ENCODE data around the gene PTTG1IP2. TPM values are rescaled to one million over a fixed set of nuclear protein-coding genes. Genes with fewer than 3 reads are reported as not detected.
"Not testable (repeated sequence)": the region's sequence is repeated elsewhere in the genome, so short reads cannot be mapped to it uniquely, and the experiment has no call there.

PTTG1IP2 gene
- total RNA-seq, 1 donor from 2014 or later = not detected

DNA sequence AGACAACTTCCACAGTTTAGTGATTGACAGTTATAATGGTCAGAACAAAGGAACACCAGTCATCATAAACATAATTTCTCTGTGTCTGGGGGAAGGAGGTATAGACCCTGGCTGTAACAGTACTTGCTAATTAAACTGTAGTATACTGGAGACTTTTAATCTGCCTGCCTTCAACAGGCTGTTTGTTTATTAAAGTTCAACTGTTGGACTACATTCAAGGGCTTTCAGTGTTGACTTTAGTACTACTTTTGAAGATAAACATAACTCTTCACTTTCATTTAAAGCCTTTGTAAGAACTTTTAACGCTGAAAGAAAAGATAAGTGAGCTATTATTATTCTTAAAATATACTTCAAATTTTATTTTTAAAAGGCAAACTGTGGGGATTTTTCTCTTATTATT is 15.5 kb upstream of the PTTG1IP2 start:
- TF ChIP-seq, protein P1, sequence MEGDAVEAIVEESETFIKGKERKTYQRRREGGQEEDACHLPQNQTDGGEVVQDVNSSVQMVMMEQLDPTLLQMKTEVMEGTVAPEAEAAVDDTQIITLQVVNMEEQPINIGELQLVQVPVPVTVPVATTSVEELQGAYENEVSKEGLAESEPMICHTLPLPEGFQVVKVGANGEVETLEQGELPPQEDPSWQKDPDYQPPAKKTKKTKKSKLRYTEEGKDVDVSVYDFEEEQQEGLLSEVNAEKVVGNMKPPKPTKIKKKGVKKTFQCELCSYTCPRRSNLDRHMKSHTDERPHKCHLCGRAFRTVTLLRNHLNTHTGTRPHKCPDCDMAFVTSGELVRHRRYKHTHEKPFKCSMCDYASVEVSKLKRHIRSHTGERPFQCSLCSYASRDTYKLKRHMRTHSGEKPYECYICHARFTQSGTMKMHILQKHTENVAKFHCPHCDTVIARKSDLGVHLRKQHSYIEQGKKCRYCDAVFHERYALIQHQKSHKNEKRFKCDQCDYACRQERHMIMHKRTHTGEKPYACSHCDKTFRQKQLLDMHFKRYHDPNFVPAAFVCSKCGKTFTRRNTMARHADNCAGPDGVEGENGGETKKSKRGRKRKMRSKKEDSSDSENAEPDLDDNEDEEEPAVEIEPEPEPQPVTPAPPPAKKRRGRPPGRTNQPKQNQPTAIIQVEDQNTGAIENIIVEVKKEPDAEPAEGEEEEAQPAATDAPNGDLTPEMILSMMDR (IDR thresholded peaks at IDR 0.05; ENCODE audit: insufficient read depth, low read length, poor library complexity, severe bottlenecking) = no peak
- DNase-seq (ENCODE audit: low read depth) = no peak
- no peaks in the 10 kb centered on the region for H3K27me3 ChIP-seq (ENCODE audit: control insufficient read depth, insufficient read depth, low read length)
- no peaks in the 10 kb centered on the region for H3K36me3 ChIP-seq (ENCODE audit: control insufficient read depth, insufficient read depth, low read length)
- no peak overlapping the region for H3K4me3 ChIP-seq (ENCODE audit: low read depth, low read length)

DNA sequence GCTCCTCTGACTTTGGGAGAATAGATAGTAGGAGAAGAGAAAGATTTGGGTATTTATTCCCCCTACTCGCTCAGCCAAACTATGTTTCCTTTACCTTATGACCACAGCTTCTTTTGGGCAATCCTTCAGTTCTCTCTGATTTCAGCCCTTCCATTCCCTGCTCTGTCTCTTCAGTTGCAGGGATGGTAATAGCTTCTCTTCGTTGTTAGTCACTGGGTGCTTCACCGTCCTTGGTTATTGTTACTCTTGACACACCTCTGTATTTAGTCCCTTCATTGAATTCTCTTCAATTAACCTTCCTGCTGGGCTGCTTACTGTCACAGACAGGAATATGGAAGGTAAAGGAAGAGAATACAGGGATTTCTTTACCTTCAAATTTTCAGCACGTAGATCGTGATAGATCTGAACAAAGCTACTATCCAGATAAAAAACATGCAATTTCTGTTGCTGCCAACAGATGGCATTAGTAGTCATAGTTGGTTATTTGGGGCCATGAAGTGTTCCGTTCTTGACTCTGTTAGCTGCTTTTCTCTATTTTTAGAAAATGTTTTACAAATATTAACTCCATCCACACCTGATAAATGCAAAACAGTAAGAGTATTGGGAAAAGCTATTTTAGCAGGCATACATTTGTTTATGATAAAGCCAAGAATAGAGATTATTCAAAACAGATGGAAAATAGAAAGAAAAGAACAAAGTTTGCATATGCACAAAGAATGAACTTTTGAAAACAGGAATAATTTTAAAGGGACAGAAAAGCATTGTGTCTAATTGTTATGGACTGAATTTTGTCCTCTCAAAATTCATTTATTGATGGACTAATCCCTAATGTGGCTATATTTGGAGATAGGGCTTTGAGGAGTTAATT is 14.0 kb upstream of the PTTG1IP2 start:
- peak; percentile 9 for DNase-seq (ENCODE audit: low read depth)
- Histone ChIP-seq H3K36me3 (ENCODE audit: control insufficient read depth, insufficient read depth, low read length) (no peaks in the 10 kb centered on the region), H3K27me3 (ENCODE audit: control insufficient read depth, insufficient read depth, low read length) (no peaks in the 10 kb centered on the region), H3K4me3 (ENCODE audit: low read depth, low read length) (peak overlapping the region; percentile 16)
- TF ChIP-seq, protein P1 (IDR thresholded peaks at IDR 0.05; ENCODE audit: insufficient read depth, low read length, poor library complexity, severe bottlenecking) = peak; percentile 76

DNA sequence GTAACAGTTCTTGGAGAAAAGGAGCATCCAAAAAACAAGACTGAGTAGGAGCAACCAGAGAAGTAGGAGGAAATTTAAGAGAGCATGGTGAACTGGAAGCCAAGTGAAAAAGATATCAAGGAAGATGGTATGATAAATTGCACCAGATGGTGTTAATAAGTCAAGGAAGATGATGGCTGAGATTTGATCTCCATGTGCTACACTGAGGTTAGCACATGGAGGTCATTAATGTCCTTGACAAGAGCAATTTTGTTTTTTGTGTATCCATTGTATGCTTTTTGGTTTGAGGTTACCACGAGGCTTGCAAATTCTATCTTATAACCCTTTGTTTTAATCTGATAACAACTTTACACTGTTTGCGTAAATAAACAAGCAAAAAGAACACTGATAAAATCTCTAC is 11.3 kb upstream of the PTTG1IP2 start:
- no peaks in the 10 kb centered on the region for H3K36me3 ChIP-seq (ENCODE audit: control insufficient read depth, insufficient read depth, low read length)
- TF ChIP-seq, protein P1 (IDR thresholded peaks at IDR 0.05; ENCODE audit: insufficient read depth, low read length, poor library complexity, severe bottlenecking) = no peak
- H3K27me3 ChIP-seq (ENCODE audit: control insufficient read depth, insufficient read depth, low read length) = no peaks in the 10 kb centered on the region
- no peak for DNase-seq (ENCODE audit: low read depth)
- H3K4me3 ChIP-seq (ENCODE audit: low read depth, low read length) = no peak overlapping the region

DNA sequence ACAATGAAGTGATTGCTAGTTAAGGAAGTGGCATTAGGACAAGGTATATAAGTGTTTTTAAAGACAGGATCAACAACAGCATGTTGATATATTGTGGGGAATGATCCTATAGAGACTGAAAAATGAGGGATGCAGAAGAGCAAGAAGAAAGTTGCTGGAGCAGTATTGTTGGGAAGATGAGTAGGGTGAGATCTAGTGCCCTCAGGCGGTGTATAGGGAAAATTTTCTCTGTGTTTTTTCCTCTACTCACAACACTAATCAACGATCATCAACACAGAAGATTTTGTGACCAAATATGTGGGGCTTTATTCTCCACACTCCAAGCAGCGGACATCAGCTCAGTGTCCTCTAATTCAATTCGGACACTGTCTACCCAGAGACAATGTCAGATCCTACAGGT is 9.6 kb upstream of the PTTG1IP2 start:
- Histone ChIP-seq H3K27me3 (ENCODE audit: control insufficient read depth, insufficient read depth, low read length) (no peaks in the 10 kb centered on the region), H3K4me3 (ENCODE audit: low read depth, low read length) (no peak overlapping the region), H3K36me3 (ENCODE audit: control insufficient read depth, insufficient read depth, low read length) (no peaks in the 10 kb centered on the region)
- DNase-seq (ENCODE audit: low read depth) = no peak
- TF ChIP-seq, protein P1 (IDR thresholded peaks at IDR 0.05; ENCODE audit: insufficient read depth, low read length, poor library complexity, severe bottlenecking) = no peak

DNA sequence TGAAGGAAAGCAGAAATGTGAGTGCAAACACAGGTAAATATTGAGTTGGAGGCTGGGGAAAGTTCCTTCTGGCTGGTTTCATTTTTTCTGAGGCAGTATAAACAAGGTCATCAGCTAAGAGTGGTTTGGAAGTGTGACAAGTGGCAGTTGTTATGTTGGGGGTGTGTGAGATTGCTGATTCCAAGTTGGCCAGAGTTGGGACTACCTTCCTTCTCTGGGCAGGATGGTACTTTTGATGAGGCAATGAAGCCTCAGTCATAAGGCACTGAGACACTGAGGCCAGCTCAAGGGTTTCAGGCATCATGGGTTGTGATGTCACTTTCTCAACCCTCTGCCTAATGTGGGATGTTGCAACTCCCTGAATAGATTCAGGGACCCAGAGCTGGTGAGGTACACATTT is 8.2 kb upstream of the PTTG1IP2 start:
- Histone ChIP-seq H3K4me3 (ENCODE audit: low read depth, low read length) (no peak overlapping the region), H3K27me3 (ENCODE audit: control insufficient read depth, insufficient read depth, low read length) (no peaks in the 10 kb centered on the region), H3K36me3 (ENCODE audit: control insufficient read depth, insufficient read depth, low read length) (no peaks in the 10 kb centered on the region)
- DNase-seq (ENCODE audit: low read depth) = no peak
- TF ChIP-seq, protein P1 (IDR thresholded peaks at IDR 0.05; ENCODE audit: insufficient read depth, low read length, poor library complexity, severe bottlenecking) = no peak

DNA sequence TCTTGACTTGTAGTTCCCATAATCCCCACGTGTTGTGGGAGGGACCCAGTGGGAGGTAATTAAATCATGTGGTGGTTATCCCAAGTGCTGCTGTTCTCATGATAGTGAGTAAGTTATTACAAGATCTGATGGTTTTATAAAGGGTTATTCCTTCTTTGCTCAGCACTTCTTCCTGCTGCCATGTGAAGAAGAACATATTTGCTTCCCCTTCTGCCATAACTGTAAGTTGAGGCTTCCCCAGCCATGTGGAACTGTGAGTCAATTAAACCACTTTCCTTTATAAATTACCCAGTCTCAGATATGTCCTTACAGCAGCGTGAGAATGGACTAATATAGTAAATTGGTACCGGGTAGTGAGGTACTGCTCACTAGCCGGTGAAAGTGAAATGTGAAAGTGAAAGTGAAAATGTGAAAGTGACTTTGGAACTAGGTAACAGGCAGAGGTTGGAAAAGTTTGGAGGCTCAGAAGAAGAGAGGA is 6.2 kb upstream of the PTTG1IP2 start:
- not testable (repeated sequence) for H3K36me3 ChIP-seq (ENCODE audit: control insufficient read depth, insufficient read depth, low read length); H3K27me3 ChIP-seq (ENCODE audit: control insufficient read depth, insufficient read depth, low read length); H3K4me3 ChIP-seq (ENCODE audit: low read depth, low read length); DNase-seq (ENCODE audit: low read depth)

All from kidney epithelial cell (primary cell).